IMR-90 (cell line): ENCODE measurements around the gene EPB41L3. TPM values are rescaled to one million over a fixed set of nuclear protein-coding genes. Genes with fewer than 3 reads are reported as not detected.

Experiments used
- ATAC-seq: fragments of 200-7000 bp; cut with Tn5 transposase; 2 replicates; pipeline ENCODE4 v1.9.1; 2020; ENCODE audit warnings: low read depth, mild to moderate bottlenecking, moderate library complexity
- BruUV-seq: library from RNA; stranded (reverse); fragments of 400-500 nt; replicated peaks from 2 replicates; lab custom pipeline; 2021; lab: Mats Ljungman, UMichigan
- CTCF ChIA-PET: fragments of 300-600 bp; formaldehyde crosslinking; extraction: SDS; loops from one replicate; lab custom pipeline; 2021; ENCODE audit warnings: antibody characterized with exemption; lab: Yijun Ruan, JAX
- POLR2A ChIA-PET: fragments of 300-600 bp; sonication (Branson Sonifier 250); formaldehyde crosslinking; loops from one replicate; lab custom pipeline; 2022; ENCODE audit warnings: antibody characterized with exemption; ENCODE audit not compliant: unreplicated experiment; lab: Charles Lee
- DNase-seq: peaks from one replicate; pipeline ENCODE4 v3.0.0; 2013
- H2AFZ ChIP-seq: replicated peaks from 2 replicates; pipeline ENCODE3; 2013; ENCODE audit warnings: low read length, mild to moderate bottlenecking; ENCODE audit not compliant: poor library complexity
- H2AK5ac ChIP-seq: 2 replicates; pipeline ENCODE4 v1.6.1; 2013; ENCODE audit warnings: low read depth, low read length, inconsistent platforms
- H2AK9ac ChIP-seq: replicated peaks from 2 replicates; pipeline ENCODE3; 2013; ENCODE audit warnings: mild to moderate bottlenecking, low read depth, low read length, moderate library complexity; ENCODE audit not compliant: poor library complexity
- H2BK120ac ChIP-seq: 2 replicates; pipeline ENCODE4 v1.6.1; 2013; ENCODE audit warnings: low read depth, low read length, inconsistent platforms
- H2BK15ac ChIP-seq: 3 replicates; pipeline ENCODE4 v1.6.1; 2013; ENCODE audit warnings: low read depth, low read length, inconsistent platforms
- H2BK20ac ChIP-seq: 2 replicates; pipeline ENCODE4 v1.6.1; 2013; ENCODE audit warnings: low read depth, mild to moderate bottlenecking, inconsistent platforms, low read length, moderate library complexity
- H2BK5ac ChIP-seq: 2 replicates; pipeline ENCODE4 v1.6.1; 2013; ENCODE audit warnings: mild to moderate bottlenecking, low read depth, low read length, inconsistent platforms; ENCODE audit not compliant: poor library complexity, severe bottlenecking
- H3K14ac ChIP-seq: replicated peaks from 2 replicates; pipeline ENCODE4 v1.6.1; 2013; ENCODE audit warnings: low read depth, low read length, inconsistent platforms
- H3K18ac ChIP-seq: 2 replicates; pipeline ENCODE4 v1.6.1; 2013; ENCODE audit warnings: low read depth, low read length, control low read depth
- H3K23ac ChIP-seq: 2 replicates; pipeline ENCODE4 v1.6.1; 2013; ENCODE audit warnings: low read depth, low read length, inconsistent platforms
- H3K27ac ChIP-seq: 2 replicates; pipeline ENCODE4 v1.5.1; 2013; ENCODE audit warnings: mild to moderate bottlenecking, control low read depth, low read length; ENCODE audit not compliant: insufficient read depth
- H3K27me3 ChIP-seq: 2 replicates; pipeline ENCODE4 v1.6.1; 2013; ENCODE audit warnings: low read length; ENCODE audit not compliant: control insufficient read depth, insufficient read depth
- H3K36me3 ChIP-seq: 2 replicates; pipeline ENCODE4 v1.6.1; 2013; ENCODE audit warnings: low read length, mixed read lengths; ENCODE audit not compliant: control insufficient read depth, insufficient read depth
- H3K4ac ChIP-seq: 2 replicates; pipeline ENCODE4 v1.6.1; 2013; ENCODE audit warnings: low read depth, low read length, inconsistent platforms
- H3K4me1 ChIP-seq: 2 replicates; pipeline ENCODE4 v1.6.1; 2013; ENCODE audit warnings: low read length, mixed read lengths; ENCODE audit not compliant: control insufficient read depth, insufficient read depth
- H3K4me2 ChIP-seq: 2 replicates; pipeline ENCODE4 v1.6.1; 2013; ENCODE audit warnings: low read depth, mild to moderate bottlenecking, control low read depth, low read length, moderate library complexity
- H3K4me3 ChIP-seq: 2 replicates; pipeline ENCODE4 v1.5.1; 2013; ENCODE audit warnings: low read depth, mild to moderate bottlenecking, control low read depth, low read length, moderate library complexity; ENCODE audit not compliant: insufficient read depth
- H3K56ac ChIP-seq: 2 replicates; pipeline ENCODE4 v1.6.1; 2013; ENCODE audit warnings: low read length, inconsistent platforms; ENCODE audit not compliant: insufficient read depth; ENCODE audit errors: extremely low read depth
- H3K79me1 ChIP-seq, 2 experiments: 2 replicates each; pipeline ENCODE4 v1.6.1; 2013; ENCODE audit warnings: low read length in 2 of 2, inconsistent platforms in 1 of 2, low read depth in 1 of 2
- H3K9ac ChIP-seq: 2 replicates; pipeline ENCODE4 v1.6.1; 2013; ENCODE audit warnings: low read depth, low read length, control low read depth
- H3K9me1 ChIP-seq: 2 replicates; pipeline ENCODE4 v1.6.1; 2013; ENCODE audit warnings: low read length, inconsistent platforms; ENCODE audit not compliant: insufficient read depth
- H3K9me3 ChIP-seq: 2 replicates; pipeline ENCODE4 v1.6.1; 2013; ENCODE audit warnings: low read length; ENCODE audit not compliant: control insufficient read depth, insufficient read depth
- H4K20me1 ChIP-seq: 2 replicates; pipeline ENCODE4 v1.6.1; 2013; ENCODE audit warnings: low read length, inconsistent platforms; ENCODE audit not compliant: insufficient read depth
- H4K5ac ChIP-seq: 2 replicates; pipeline ENCODE4 v1.6.1; 2013; ENCODE audit warnings: mild to moderate bottlenecking, low read depth, low read length, control low read depth
- H4K8ac ChIP-seq, 2 experiments: 2 replicates each; pipeline ENCODE4 v1.6.1; 2013; ENCODE audit warnings: low read depth in 2 of 2, low read length in 2 of 2, control low read depth in 1 of 2, inconsistent platforms in 1 of 2
- H4K91ac ChIP-seq: 2 replicates; pipeline ENCODE4 v1.6.1; 2013; ENCODE audit warnings: low read depth, low read length, inconsistent platforms; ENCODE audit not compliant: insufficient read depth
- BHLHE40 ChIP-seq: fragments of 150-350 bp; IDR thresholded peaks from 2 replicates; pipeline ENCODE4 v1.6.1; 2016; ENCODE audit warnings: mild to moderate bottlenecking, low read depth, low read length
- CEBPB ChIP-seq: IDR thresholded peaks from 2 replicates; pipeline ENCODE4 v1.6.1; 2012; ENCODE audit warnings: low read depth, low read length, improper control_type of control experiment
- CHD1 ChIP-seq: IDR thresholded peaks from 2 replicates; pipeline ENCODE4 v1.6.1; 2012; ENCODE audit warnings: low read depth, low read length, improper control_type of control experiment
- ELK1 ChIP-seq: fragments of 150-350 bp; IDR thresholded peaks from 2 replicates; pipeline ENCODE4 v1.6.1; 2016; ENCODE audit warnings: low read depth, mild to moderate bottlenecking, low read length, moderate library complexity, borderline replicate concordance
- FOS ChIP-seq: fragments of 150-350 bp; IDR thresholded peaks from 2 replicates; pipeline ENCODE4 v1.6.1; 2016; ENCODE audit warnings: low read depth, low read length
- MAFK ChIP-seq: IDR thresholded peaks from 2 replicates; pipeline ENCODE4 v1.6.1; 2012; ENCODE audit warnings: low read depth, low read length, improper control_type of control experiment
- MAZ ChIP-seq: IDR thresholded peaks from 2 replicates; pipeline ENCODE4 v1.6.1; 2012; ENCODE audit warnings: low read depth, mild to moderate bottlenecking, low read length, improper control_type of control experiment, moderate library complexity, borderline replicate concordance
- MXI1 ChIP-seq: IDR thresholded peaks from 2 replicates; pipeline ENCODE4 v1.6.1; 2012; ENCODE audit warnings: low read depth, mild to moderate bottlenecking, low read length, moderate library complexity, borderline replicate concordance
- NFE2L2 ChIP-seq: fragments of 150-350 bp; IDR thresholded peaks from 2 replicates; pipeline ENCODE4 v1.6.1; 2016; ENCODE audit warnings: low read depth, mild to moderate bottlenecking, low read length
- POLR2A ChIP-seq: IDR thresholded peaks from 2 replicates; pipeline ENCODE4 v1.6.1; 2012; ENCODE audit warnings: mild to moderate bottlenecking, low read depth, low read length
- RAD21 ChIP-seq: IDR thresholded peaks from 2 replicates; pipeline ENCODE4 v1.6.1; 2012; ENCODE audit warnings: low read length, improper control_type of control experiment
- RCOR1 ChIP-seq: IDR thresholded peaks from 2 replicates; pipeline ENCODE4 v1.6.1; 2012; ENCODE audit warnings: mild to moderate bottlenecking, low read length, improper control_type of control experiment; ENCODE audit not compliant: insufficient replicate concordance
- RFX5 ChIP-seq: IDR thresholded peaks from 2 replicates; pipeline ENCODE4 v1.8.0; 2012; ENCODE audit warnings: low read depth, mild to moderate bottlenecking, low read length, moderate library complexity
- SMC3 ChIP-seq: fragments of 150-350 bp; IDR thresholded peaks from 2 replicates; pipeline ENCODE4 v1.6.1; 2016; ENCODE audit warnings: low read depth, mild to moderate bottlenecking, antibody characterized with exemption, low read length, moderate library complexity
- USF2 ChIP-seq: fragments of 150-350 bp; IDR thresholded peaks from 2 replicates; pipeline ENCODE4 v1.6.1; 2017; ENCODE audit warnings: mild to moderate bottlenecking, antibody characterized with exemption, low read length, low read depth
- WGBS, 2 experiments: methylation state at CpG; one replicate each; pipeline versions ENCODE4 v1.1.5 to v1.1.7; 2013; ENCODE audit warnings: missing lambda C conversion rate in 2 of 2; ENCODE audit not compliant: insufficient read length in 1 of 2; ENCODE audit errors: extremely low coverage in 2 of 2; 5-methylcytosine and 5-hydroxymethylcytosine counted together
- dilution Hi-C: fragments of 300-500 bp; cut with HindIII; formaldehyde crosslinking; loops from one replicate; pipeline ENCODE4 v1.14.3; 2018; ENCODE audit warnings: low sequenced_read_pairs; ENCODE audit not compliant: unreplicated experiment
- in situ Hi-C: fragments of 300-500 bp; cut with MboI; formaldehyde crosslinking; loops from 3 replicates; pipeline ENCODE4 v1.14.3; 2019; ENCODE audit warnings: low sequenced_read_pairs, inconsistent platforms, mixed read lengths
- intact Hi-C: fragments of 100-400 bp; cut with micrococcal nuclease; formaldehyde crosslinking; loops from 2 replicates; pipeline ENCODE4 v1.10.0; 2022
- polyA plus RNA-seq, 3 experiments: library from polyadenylated mRNA; depleted of rRNA; stranded (reverse); fragments of >200 nt; gene quantifications; 2 replicates each; pipeline ENCODE4 v1.2.3, GENCODE V29; 2012; ENCODE audit warnings: low replicate concordance in 1 of 3
- total RNA-seq: library from RNA; depleted of rRNA; stranded (reverse); fragments of >200 nt; gene quantifications from 2 replicates; pipeline ENCODE4 v1.2.3, GENCODE V29; 2012
- TF ChIP-seq, protein P1 (sequence below): conservative IDR thresholded peaks from 2 replicates; pipeline ENCODE4 v1.5.1; 2012; ENCODE audit warnings: mild to moderate bottlenecking, low read depth, low read length, improper control_type of control experiment

The EPB41L3 gene
- total and polyA plus RNA-seq, 2 of the 4 experiments (the other 2 are of a cell fraction): 36.6 to 70.3 TPM

DNA sequence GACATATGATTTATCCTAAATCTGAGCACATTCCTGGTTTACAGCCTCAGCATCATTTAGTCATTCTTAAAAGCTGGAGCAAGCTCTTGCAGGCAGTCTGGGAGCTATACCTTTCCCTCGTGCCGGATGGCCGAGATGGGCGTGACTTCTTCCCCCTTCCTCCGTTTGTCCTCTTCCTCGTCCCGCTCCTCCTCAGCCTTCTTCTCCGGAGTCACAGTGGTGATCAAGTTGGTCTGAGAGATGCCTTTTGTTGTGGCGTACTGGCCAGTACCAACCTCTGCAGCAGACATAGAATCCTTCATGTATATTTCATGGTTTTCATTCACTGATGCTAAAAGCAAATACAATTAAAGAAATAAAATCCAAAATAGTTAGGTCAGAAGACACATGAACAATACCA is 124.2 kb downstream of the EPB41L3 start:
- H3K4ac ChIP-seq: no peak overlapping the region
- POLR2A ChIA-PET: no interaction called here
- H3K4me1 ChIP-seq: no peaks in the 10 kb centered on the region
- H3K4me3 ChIP-seq: no peak overlapping the region
- H4K5ac ChIP-seq: no peak overlapping the region
- H2BK5ac ChIP-seq: no peak overlapping the region
- no peak overlapping the region for H3K23ac ChIP-seq
- no peak overlapping the region for H3K9ac ChIP-seq
- no peak overlapping the region for H2BK15ac ChIP-seq
- no peak overlapping the region for H4K91ac ChIP-seq
- no peak overlapping the region for H4K8ac ChIP-seq
- no peak overlapping the region for H3K56ac ChIP-seq
- BruUV-seq: no TSS peak
- peaks cover 2% of the 10 kb centered on the region for H3K36me3 ChIP-seq
- DNase-seq (no peak), ATAC-seq (no peak)
- no peak overlapping the region for H3K4me2 ChIP-seq
- CTCF ChIA-PET: interaction anchor here (0.6 kb wide), 1 partner anchor 107 kb away, joined by 4 read pairs; no protein-coding TSS in a partner anchor
- no peak overlapping the region for H3K27ac ChIP-seq
- 60% methylated on average over 3 of the region's 9 CpGs; no CpG with 5 or more reads in 1 of the 2 experiments for WGBS, 2 experiments
- H2AK9ac ChIP-seq: no peak overlapping the region
- no peak overlapping the region for H3K14ac ChIP-seq
- in situ Hi-C loops: no loop called here
- H4K20me1 ChIP-seq: no peaks in the 10 kb centered on the region
- no peak overlapping the region for H2BK20ac ChIP-seq
- no peaks in the 10 kb centered on the region for H3K9me1 ChIP-seq
- intact Hi-C loops: no loop called here
- H2BK120ac ChIP-seq: no peak overlapping the region
- H2AK5ac ChIP-seq: no peak overlapping the region
- dilution Hi-C loops: no loop called here
- H3K18ac ChIP-seq: no peak overlapping the region
- H3K79me1 ChIP-seq: no peaks in the 10 kb centered on the region
- no peaks in the 10 kb centered on the region for H3K9me3 ChIP-seq
- no peaks in the 10 kb centered on the region for H3K27me3 ChIP-seq
- H2AFZ ChIP-seq: no peak overlapping the region
- TF ChIP-seq NFE2L2 (no peak), RAD21 (no peak), MXI1 (no peak), USF2 (no peak), RCOR1 (no peak), RFX5 (no peak), MAFK (no peak), CHD1 (no peak), MAZ (no peak), ELK1 (no peak), FOS (no peak), BHLHE40 (no peak), CEBPB (no peak), SMC3 (no peak), POLR2A (no peak)
- TF ChIP-seq, protein P1, sequence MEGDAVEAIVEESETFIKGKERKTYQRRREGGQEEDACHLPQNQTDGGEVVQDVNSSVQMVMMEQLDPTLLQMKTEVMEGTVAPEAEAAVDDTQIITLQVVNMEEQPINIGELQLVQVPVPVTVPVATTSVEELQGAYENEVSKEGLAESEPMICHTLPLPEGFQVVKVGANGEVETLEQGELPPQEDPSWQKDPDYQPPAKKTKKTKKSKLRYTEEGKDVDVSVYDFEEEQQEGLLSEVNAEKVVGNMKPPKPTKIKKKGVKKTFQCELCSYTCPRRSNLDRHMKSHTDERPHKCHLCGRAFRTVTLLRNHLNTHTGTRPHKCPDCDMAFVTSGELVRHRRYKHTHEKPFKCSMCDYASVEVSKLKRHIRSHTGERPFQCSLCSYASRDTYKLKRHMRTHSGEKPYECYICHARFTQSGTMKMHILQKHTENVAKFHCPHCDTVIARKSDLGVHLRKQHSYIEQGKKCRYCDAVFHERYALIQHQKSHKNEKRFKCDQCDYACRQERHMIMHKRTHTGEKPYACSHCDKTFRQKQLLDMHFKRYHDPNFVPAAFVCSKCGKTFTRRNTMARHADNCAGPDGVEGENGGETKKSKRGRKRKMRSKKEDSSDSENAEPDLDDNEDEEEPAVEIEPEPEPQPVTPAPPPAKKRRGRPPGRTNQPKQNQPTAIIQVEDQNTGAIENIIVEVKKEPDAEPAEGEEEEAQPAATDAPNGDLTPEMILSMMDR: no peak
